KMS-11 (cell line): Measurements from ENCODE around the gene EPHA6.

Source experiments
- H2AFZ ChIP-seq: fragments of 200-600 bp; sonication (generic); 2 replicates; pipeline ENCODE4 v1.6.1; 2016; ENCODE audit warnings: antibody characterized with exemption, mixed run types, low read depth
- H3K27ac ChIP-seq: fragments of 200-600 bp; sonication (generic); 2 replicates; pipeline ENCODE4 v1.6.1; 2016; ENCODE audit warnings: mild to moderate bottlenecking, mixed run types
- H3K27me3 ChIP-seq: fragments of 200-600 bp; sonication (generic); 2 replicates; pipeline ENCODE4 v1.6.1; 2017; ENCODE audit warnings: mild to moderate bottlenecking, low read depth, mixed run types, moderate library complexity; ENCODE audit not compliant: insufficient read depth
- H3K36me3 ChIP-seq: fragments of 200-600 bp; sonication (generic); 2 replicates; pipeline ENCODE4 v1.6.1; 2017; ENCODE audit warnings: mild to moderate bottlenecking, mixed run types; ENCODE audit not compliant: insufficient read depth
- H3K4me1 ChIP-seq: fragments of 200-600 bp; sonication (generic); 2 replicates; pipeline ENCODE4 v1.6.1; 2016; ENCODE audit warnings: mild to moderate bottlenecking, low read depth, mixed run types; ENCODE audit not compliant: poor library complexity, severe bottlenecking
- H3K4me2 ChIP-seq: fragments of 200-600 bp; sonication (generic); 2 replicates; pipeline ENCODE4 v1.7.0; 2016; ENCODE audit warnings: mild to moderate bottlenecking, mixed run types
- H3K4me3 ChIP-seq: fragments of 200-600 bp; sonication (generic); IDR thresholded peaks from 2 replicates; pipeline ENCODE4 v1.6.1; 2017; ENCODE audit warnings: low read depth, low read length, mixed read lengths; ENCODE audit not compliant: insufficient read depth
- H3K79me2 ChIP-seq: fragments of 200-600 bp; sonication (generic); 2 replicates; pipeline ENCODE4 v1.6.1; 2016; ENCODE audit warnings: low read depth, mixed run types; ENCODE audit not compliant: insufficient read depth
- H3K9ac ChIP-seq: fragments of 200-600 bp; sonication (generic); 2 replicates; pipeline ENCODE4 v1.6.1; 2016; ENCODE audit warnings: mild to moderate bottlenecking, mixed run types
- H4K20me1 ChIP-seq: fragments of 200-600 bp; sonication (generic); 2 replicates; pipeline ENCODE4 v1.6.1; 2016; ENCODE audit warnings: mild to moderate bottlenecking, mixed run types; ENCODE audit not compliant: insufficient read depth
- CTCF ChIP-seq: fragments of 200-600 bp; sonication (generic); conservative IDR thresholded peaks from 2 replicates; pipeline ENCODE4 v1.6.1; 2017; ENCODE audit warnings: low read depth, mild to moderate bottlenecking, antibody characterized with exemption, low read length, moderate library complexity, mixed read lengths

Gene EPHA6

GRCh38 chr3:96959901-96960641 is 145.7 kb downstream of the EPHA6 start:
- Histone ChIP-seq H2AFZ (no peak overlapping the region), H3K27me3 (no peaks in the 10 kb centered on the region), H4K20me1 (no peaks in the 10 kb centered on the region), H3K36me3 (no peaks in the 10 kb centered on the region), H3K4me1 (peaks cover 17% of the 10 kb centered on the region), H3K4me3 (no peak overlapping the region), H3K4me2 (peak overlapping the region; percentile 14; the same call in 1 of the 2 replicates), H3K79me2 (no peaks in the 10 kb centered on the region), H3K27ac (no peak overlapping the region), H3K9ac (no peak overlapping the region)
- no peak for TF ChIP-seq CTCF

- H3K9ac ChIP-seq = no peak overlapping the region
- no peaks in the 10 kb centered on the region for H3K36me3 ChIP-seq
- no peak overlapping the region for H3K4me2 ChIP-seq
- no peak overlapping the region for H3K27ac ChIP-seq
- no peak overlapping the region for H3K4me3 ChIP-seq
- no peaks in the 10 kb centered on the region for H3K27me3 ChIP-seq
- H3K79me2 ChIP-seq = no peaks in the 10 kb centered on the region
- H3K4me1 ChIP-seq = peaks cover 17% of the 10 kb centered on the region
- no peak overlapping the region for H2AFZ ChIP-seq
- no peak for TF ChIP-seq CTCF
- no peaks in the 10 kb centered on the region for H4K20me1 ChIP-seq
These were observed 146.4 kb downstream of the EPHA6 start for GRCh38 chr3:96960661-96961330.

DNA sequence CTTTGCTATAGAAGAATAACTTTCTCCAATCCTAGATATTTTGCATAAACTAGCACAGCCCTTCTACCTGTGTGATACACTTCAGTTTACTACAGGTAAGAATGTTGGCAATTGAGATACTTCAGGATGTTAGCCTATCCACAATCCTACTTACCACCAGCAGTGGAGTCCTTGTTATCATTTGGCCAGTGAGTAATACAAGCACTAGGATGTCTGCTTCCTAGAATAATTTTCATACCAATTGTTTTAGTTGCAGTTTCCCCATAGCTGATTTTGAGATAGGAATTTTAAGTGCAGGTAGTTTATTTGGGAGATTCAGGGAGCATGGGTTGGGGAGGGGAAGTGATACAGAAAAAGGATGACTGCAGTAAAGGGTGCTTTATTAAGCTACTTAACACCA is 147.2 kb downstream of the EPHA6 start:
- Histone ChIP-seq H3K79me2 (no peaks in the 10 kb centered on the region), H3K27ac (no peak overlapping the region), H3K4me3 (no peak overlapping the region), H3K27me3 (no peaks in the 10 kb centered on the region), H3K36me3 (no peaks in the 10 kb centered on the region), H3K4me2 (no peak overlapping the region), H2AFZ (no peak overlapping the region), H4K20me1 (no peaks in the 10 kb centered on the region), H3K9ac (no peak overlapping the region), H3K4me1 (peaks cover 17% of the 10 kb centered on the region)
- TF ChIP-seq CTCF = no peak

- Histone ChIP-seq H3K4me3 (no peak overlapping the region), H3K4me2 (no peak overlapping the region), H3K4me1 (peaks cover 7% of the 10 kb centered on the region), H2AFZ (no peak overlapping the region), H3K36me3 (no peaks in the 10 kb centered on the region), H3K27me3 (no peaks in the 10 kb centered on the region), H4K20me1 (no peaks in the 10 kb centered on the region), H3K79me2 (no peaks in the 10 kb centered on the region), H3K9ac (no peak overlapping the region), H3K27ac (no peak overlapping the region)
- no peak for TF ChIP-seq CTCF
These were observed 152.0 kb downstream of the EPHA6 start for GRCh38 chr3:96966181-96966929.
